EH (cell line): ENCODE data around the gene SORCS2.

Experiments
- DNase-seq: peaks from one replicate; pipeline ENCODE4 v3.0.0-alpha.2; 2015; ENCODE audit warnings: low read depth

Gene SORCS2

GRCh38 chr4:7668271-7668670 is 475.9 kb downstream of the SORCS2 start:
- DNase-seq: no peak

GRCh38 chr4:7668826-7669225 is 476.5 kb downstream of the SORCS2 start:
- DNase-seq: no peak

GRCh38 chr4:7672601-7673000 is 480.3 kb downstream of the SORCS2 start:
- DNase-seq: no peak

GRCh38 chr4:7673121-7673520 is 480.8 kb downstream of the SORCS2 start:
- no peak for DNase-seq

- DNase-seq: no peak
Measured at GRCh38 chr4:7674706-7675105, 482.4 kb downstream of the SORCS2 start.

GRCh38 chr4:7675136-7675535 is 482.8 kb downstream of the SORCS2 start:
- DNase-seq: no peak

GRCh38 chr4:7675612-7676320 is 483.4 kb downstream of the SORCS2 start:
- no peak for DNase-seq

GRCh38 chr4:7676398-7676922 is 484.1 kb downstream of the SORCS2 start:
- DNase-seq: no peak

GRCh38 chr4:7677086-7677485 is 484.7 kb downstream of the SORCS2 start:
- no peak for DNase-seq

GRCh38 chr4:7677799-7678301 is 485.5 kb downstream of the SORCS2 start:
- DNase-seq: no peak

GRCh38 chr4:7678318-7678852 is 486.0 kb downstream of the SORCS2 start:
- no peak for DNase-seq

- no peak for DNase-seq
Measured at GRCh38 chr4:7679406-7680040, 487.2 kb downstream of the SORCS2 start.

GRCh38 chr4:7680106-7680505 is 487.8 kb downstream of the SORCS2 start:
- DNase-seq: no peak

GRCh38 chr4:7680731-7681130 is 488.4 kb downstream of the SORCS2 start:
- no peak for DNase-seq

GRCh38 chr4:7683126-7683703 is 490.9 kb downstream of the SORCS2 start:
- DNase-seq: no peak

GRCh38 chr4:7684294-7684693 is 492.0 kb downstream of the SORCS2 start:
- no peak for DNase-seq

GRCh38 chr4:7686070-7686870 is 493.9 kb downstream of the SORCS2 start:
- DNase-seq: no peak

GRCh38 chr4:7687006-7687405 is 494.7 kb downstream of the SORCS2 start:
- no peak for DNase-seq

- DNase-seq: no peak
Measured at GRCh38 chr4:7687796-7688195, 495.5 kb downstream of the SORCS2 start.

- no peak for DNase-seq
Measured at GRCh38 chr4:7689773-7690693, 497.7 kb downstream of the SORCS2 start.

- no peak for DNase-seq
Measured at GRCh38 chr4:7691061-7691460, 498.7 kb downstream of the SORCS2 start.
